Psoas muscle (tissue), 8 donors: ENCODE results near the gene TMEM26. TPM values are rescaled to one million over a fixed set of nuclear protein-coding genes. Genes with fewer than 3 reads are reported as not detected.

Source experiments
- ATAC-seq, 4 donors: fragments of 200-7000 bp; cut with Tn5 transposase; one replicate each; pipeline ENCODE4 v1.9.1; 2020; ENCODE audit warnings: moderate library complexity in 3 of 4, mild to moderate bottlenecking in 2 of 4
- DNase-seq, 2 donors: peaks; one replicate each; pipeline ENCODE4 v3.0.0-alpha.2; 2020
- H3K27ac ChIP-seq: fragments of 200-600 bp; one replicate; pipeline ENCODE4 v1.8.0; 2022
- H3K27me3 ChIP-seq, 3 donors: fragments of 200-600 bp in 1 of 3; one replicate each; pipeline versions ENCODE4 v1.6.1 to v1.8.0; 2013 to 2022; ENCODE audit warnings: low read length in 2 of 3, mild to moderate bottlenecking in 2 of 3, moderate library complexity in 1 of 3; ENCODE audit not compliant: insufficient read depth in 3 of 3
- H3K36me3 ChIP-seq, 2 donors: fragments of 200-600 bp in 1 of 2; one replicate each; pipeline versions ENCODE4 v1.6.1 to v1.8.0; 2013 to 2022; ENCODE audit warnings: low read depth in 1 of 2, mild to moderate bottlenecking in 1 of 2, moderate library complexity in 1 of 2; ENCODE audit not compliant: insufficient read depth in 1 of 2
- H3K4me1 ChIP-seq: fragments of 200-600 bp; one replicate; pipeline ENCODE4 v1.8.0; 2022
- H3K4me3 ChIP-seq: fragments of 200-600 bp; one replicate; pipeline ENCODE4 v1.8.0; 2022; ENCODE audit warnings: mild to moderate bottlenecking
- H3K9me3 ChIP-seq: fragments of 200-600 bp; one replicate; pipeline ENCODE4 v1.8.0; 2022
- CTCF ChIP-seq: fragments of 200-600 bp; IDR thresholded peaks from one replicate; pipeline ENCODE4 v1.8.0; 2022; ENCODE audit warnings: antibody characterized with exemption
- WGBS, 3 donors: extraction: QIAGEN DNeasy Blood & Tissue Kit; methylation state at CpG; one replicate each; pipeline versions ENCODE4 v1.1.6 to v1.1.7; 2013; 5-methylcytosine and 5-hydroxymethylcytosine counted together
- intact Hi-C, 2 donors: fragments of 100-400 bp; cut with DNase I; formaldehyde crosslinking; loops; one replicate each; pipeline versions ENCODE4 v1.11.0 to v1.14.2; 2022
- polyA plus RNA-seq, 3 donors: library from polyadenylated mRNA; stranded (reverse); fragments of 200-250 nt; gene quantifications; one replicate each; pipeline ENCODE4 v1.2.3, GENCODE V29; 2013
- total RNA-seq, 4 donors: library from RNA; stranded (reverse); fragmentation: NEBNext Ultra II Directional in 2 of 4; extraction: Animal tissue kit (Norgen Biotek cat#: 25700) in 2 of 4; gene quantifications; one replicate each; pipeline versions ENCODE4 v1.2.1 to v1.2.4, GENCODE V29; 2021 to 2023
- donor health status: healthy with polysubstance abuse.
- donor health status: DM: no; HTN: no; CAD: no; lungs with moderate emphysema.
- donor health status: Bipolar disorder and iron deficiency.
- donor health status: healthy.
- donor health status: DM: yes; HTN: yes; CAD: no.
- donor health status: DM: no; HTN: no; CAD: no.
- donor health status: DM: no; HTN: no; CAD: no.
- donor health status: DM: yes; HTN: yes; CAD: no.

TMEM26 gene
- total and polyA plus RNA-seq, 7 donors, result 0.05 to 0.99 (median 0.10) TPM

GRCh38 chr10:61376908-61377368, 76.2 kb downstream of the TMEM26 start:
- no peaks in the 10 kb centered on the region for H3K27me3 ChIP-seq
- DNase-seq (peak in 1 of 2 donors; percentile 34), ATAC-seq (no peak)
- H3K4me1 ChIP-seq, result no peaks in the 10 kb centered on the region
- no peak for TF ChIP-seq CTCF
- H3K36me3 ChIP-seq, result no peaks in the 10 kb centered on the region
- H3K4me3 ChIP-seq, result no peak overlapping the region
- no peaks in the 10 kb centered on the region for H3K9me3 ChIP-seq
- H3K27ac ChIP-seq, result no peak overlapping the region
- WGBS, 3 donors, result 95 to 97% (median 96%) methylated on average over 22 to 23 of the region's 23 CpGs
- intact Hi-C loops, result no loop called here

GRCh38 chr10:61376377-61376776, 76.8 kb downstream of the TMEM26 start:
- no peak for ATAC-seq
- WGBS, 3 donors, result 93 to 100% (median 100%) methylated on average over 1 of the region's 1 CpG
- no peaks in the 10 kb centered on the region for H3K4me1 ChIP-seq

GRCh38 chr10:61366365-61366764, 86.8 kb downstream of the TMEM26 start:
- no peak overlapping the region for H3K27ac ChIP-seq
- no peaks in the 10 kb centered on the region for H3K27me3 ChIP-seq
- no peak overlapping the region for H3K4me3 ChIP-seq
- WGBS, 3 donors, result 71 to 86% (median 83%) methylated on average over 1 of the region's 1 CpG
- ATAC-seq (no peak), DNase-seq (no peak)
- no peak for TF ChIP-seq CTCF
- no peaks in the 10 kb centered on the region for H3K36me3 ChIP-seq
- no peaks in the 10 kb centered on the region for H3K4me1 ChIP-seq
- intact Hi-C loops, result no loop called here
- H3K9me3 ChIP-seq, result no peaks in the 10 kb centered on the region

More at GRCh38 chr10:61376377-61376776, 76.8 kb downstream of the TMEM26 start:
- TF ChIP-seq CTCF, result no peak
- H3K27me3 ChIP-seq, result no peaks in the 10 kb centered on the region
- intact Hi-C loops, result no loop called here
- no peaks in the 10 kb centered on the region for H3K36me3 ChIP-seq
- no peak for DNase-seq
- no peak overlapping the region for H3K27ac ChIP-seq
- H3K4me3 ChIP-seq, result no peak overlapping the region
- H3K9me3 ChIP-seq, result no peaks in the 10 kb centered on the region

- DNase-seq (no peak), ATAC-seq (no peak)
- TF ChIP-seq CTCF, result no peak
- no peak overlapping the region for H3K4me3 ChIP-seq
- no peaks in the 10 kb centered on the region for H3K4me1 ChIP-seq
- H3K27ac ChIP-seq, result no peak overlapping the region
- no peaks in the 10 kb centered on the region for H3K27me3 ChIP-seq
- 87 to 88% (median 88%) methylated on average over 2 of the region's 2 CpGs for WGBS, 3 donors
- intact Hi-C loops, result no loop called here
- H3K36me3 ChIP-seq, result no peaks in the 10 kb centered on the region
- H3K9me3 ChIP-seq, result no peaks in the 10 kb centered on the region
Measured at GRCh38 chr10:61364619-61365018, 88.6 kb downstream of the TMEM26 start.

GRCh38 chr10:61363006-61363405, 90.2 kb downstream of the TMEM26 start:
- 61 to 70% (median 62%) methylated on average over 3 of the region's 3 CpGs for WGBS, 3 donors
- no peak overlapping the region for H3K4me3 ChIP-seq
- ATAC-seq (no peak), DNase-seq (no peak)
- intact Hi-C loops, result no loop called here
- H3K27ac ChIP-seq, result no peak overlapping the region
- H3K27me3 ChIP-seq, result no peaks in the 10 kb centered on the region
- H3K4me1 ChIP-seq, result no peaks in the 10 kb centered on the region
- no peaks in the 10 kb centered on the region for H3K36me3 ChIP-seq
- no peak for TF ChIP-seq CTCF
- H3K9me3 ChIP-seq, result no peaks in the 10 kb centered on the region
